ENCODE measurements around the gene SEBOX.

DNA sequence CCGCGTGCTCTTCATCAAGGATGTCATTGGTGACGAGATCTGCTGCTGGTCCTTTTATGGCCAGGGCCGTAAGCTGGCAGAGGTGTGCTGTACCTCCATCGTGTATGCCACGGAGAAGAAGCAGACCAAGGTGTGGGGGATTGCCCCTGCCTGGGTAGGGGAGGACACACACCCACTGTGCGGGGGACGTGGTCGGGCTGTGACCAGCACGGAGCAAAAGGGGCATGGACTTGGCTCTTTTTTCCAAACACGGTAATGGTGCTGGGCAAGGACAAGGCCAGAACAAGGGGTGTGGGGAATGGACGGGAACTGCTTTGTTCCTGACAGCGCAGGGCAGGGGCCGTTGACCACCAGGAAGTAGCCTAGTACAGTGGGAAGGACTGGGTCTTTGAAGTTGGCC is 22.7 kb downstream of the SEBOX start:
- TF ChIP-seq, protein P1, sequence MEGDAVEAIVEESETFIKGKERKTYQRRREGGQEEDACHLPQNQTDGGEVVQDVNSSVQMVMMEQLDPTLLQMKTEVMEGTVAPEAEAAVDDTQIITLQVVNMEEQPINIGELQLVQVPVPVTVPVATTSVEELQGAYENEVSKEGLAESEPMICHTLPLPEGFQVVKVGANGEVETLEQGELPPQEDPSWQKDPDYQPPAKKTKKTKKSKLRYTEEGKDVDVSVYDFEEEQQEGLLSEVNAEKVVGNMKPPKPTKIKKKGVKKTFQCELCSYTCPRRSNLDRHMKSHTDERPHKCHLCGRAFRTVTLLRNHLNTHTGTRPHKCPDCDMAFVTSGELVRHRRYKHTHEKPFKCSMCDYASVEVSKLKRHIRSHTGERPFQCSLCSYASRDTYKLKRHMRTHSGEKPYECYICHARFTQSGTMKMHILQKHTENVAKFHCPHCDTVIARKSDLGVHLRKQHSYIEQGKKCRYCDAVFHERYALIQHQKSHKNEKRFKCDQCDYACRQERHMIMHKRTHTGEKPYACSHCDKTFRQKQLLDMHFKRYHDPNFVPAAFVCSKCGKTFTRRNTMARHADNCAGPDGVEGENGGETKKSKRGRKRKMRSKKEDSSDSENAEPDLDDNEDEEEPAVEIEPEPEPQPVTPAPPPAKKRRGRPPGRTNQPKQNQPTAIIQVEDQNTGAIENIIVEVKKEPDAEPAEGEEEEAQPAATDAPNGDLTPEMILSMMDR (IDR thresholded peaks at IDR 0.05), result no peak
- TF ChIP-seq ZFX (IDR thresholded peaks at IDR 0.05; ENCODE audit: borderline replicate concordance), result no peak
